ENCODE results near the gene ORM2. TPM values are rescaled to one million over a fixed set of nuclear protein-coding genes. Genes with fewer than 3 reads are reported as not detected.

The ORM2 gene
- total and polyA plus RNA-seq, 7 experiments from 2014 or later, result not detected

DNA sequence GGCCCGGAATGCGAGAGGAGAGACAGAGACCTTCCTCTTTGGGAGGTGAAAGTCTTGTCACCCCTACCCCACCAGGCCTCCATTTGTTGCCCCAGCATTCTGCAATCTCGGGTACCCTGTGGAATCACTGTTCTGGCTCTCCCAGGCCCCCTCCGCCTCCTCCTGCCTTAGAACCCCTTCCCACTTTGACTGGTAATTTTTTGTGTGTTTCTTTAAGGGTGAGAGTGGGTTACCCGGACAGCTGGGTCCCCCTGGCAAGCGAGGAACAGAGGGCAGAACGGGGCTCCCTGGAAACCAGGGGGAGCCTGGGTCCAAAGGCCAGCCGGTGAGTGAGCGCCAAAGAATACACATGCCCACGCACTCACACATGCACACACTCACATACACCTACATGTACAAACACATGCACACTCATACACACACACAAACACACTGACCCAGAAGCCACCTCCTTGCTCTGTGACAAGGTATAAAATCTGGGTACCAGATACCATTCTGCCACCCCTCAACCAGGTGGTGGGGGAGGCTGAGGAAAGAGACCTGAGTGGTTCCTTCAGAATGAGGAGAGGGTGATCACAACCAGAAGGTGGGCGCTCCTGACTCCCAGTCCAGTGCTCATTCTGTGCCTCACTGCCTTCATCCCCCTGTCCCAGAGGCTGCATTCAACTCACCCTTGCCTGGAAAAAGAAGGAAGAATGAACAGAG is 37.6 kb upstream of the ORM2 start:
- Mint-ChIP-seq H3K4me3 (no peak overlapping the region), H3K27me3 (peaks cover 2 to 10% (median 5%) of the 10 kb centered on the region in 5 donors), H3K4me1 (peaks cover 0 to 5% (median 0%) of the 10 kb centered on the region in 7 donors), H3K9me3 (peaks cover 0 to 37% (median 10%) of the 10 kb centered on the region in 11 donors), H3K27ac (no peak overlapping the region), H3K36me3 (peaks cover 3 to 14% (median 9%) of the 10 kb centered on the region in 5 donors)
- Histone ChIP-seq H3K27me3 (ENCODE audit: control insufficient read depth in 2 of 2, insufficient read depth in 2 of 2, low read length in 2 of 2) (no peaks in the 10 kb centered on the region), H3K36me3 (ENCODE audit: control insufficient read depth in 2 of 3, insufficient read depth in 3 of 3, low read length in 3 of 3) (no peaks in the 10 kb centered on the region), H3K27ac (ENCODE audit: low read depth, low read length) (no peak overlapping the region), H3K4me1 (ENCODE audit: control insufficient read depth in 2 of 2, insufficient read depth in 2 of 2, low read length in 2 of 2) (no peaks in the 10 kb centered on the region), H3K9me3 (ENCODE audit: control insufficient read depth in 2 of 3, low read length in 3 of 3) (peaks cover 0 to 4% (median 0%) of the 10 kb centered on the region in 3 experiments), H3K4me3 (ENCODE audit: low read length) (no peak overlapping the region)
- DNase-seq, result no peak
- POLR2A ChIA-PET, result no interaction called here
- CTCF ChIA-PET, result interaction anchor here (1.9 to 2.6 kb wide), 3 partner anchors 137 to 210 kb away, joined by 5 to 22 read pairs (median 6); no protein-coding TSS in a partner anchor
- no peak for ATAC-seq
- intact Hi-C loops (cut with micrococcal nuclease), result loop anchor here (1.0 kb wide), 3 partner anchors 137 to 210 kb away; partner anchors contain the start of gene COL27A1 (in 2 of the 2)

- ATAC-seq (no peak), DNase-seq (no peak)
- H3K27me3 ChIP-seq (ENCODE audit: control insufficient read depth in 2 of 2, insufficient read depth in 2 of 2, low read length in 2 of 2), result no peaks in the 10 kb centered on the region
- peaks cover 3 to 14% (median 9%) of the 10 kb centered on the region in 5 donors for H3K36me3 Mint-ChIP-seq
- intact Hi-C loops (cut with micrococcal nuclease), result no loop called here
- ChIA-PET CTCF (no interaction called here), POLR2A (no interaction called here)
- H3K27ac ChIP-seq (ENCODE audit: low read depth, low read length), result no peak overlapping the region
- peaks cover 5 to 10% (median 7%) of the 10 kb centered on the region in 5 donors for H3K27me3 Mint-ChIP-seq
- H3K4me3 ChIP-seq (ENCODE audit: low read length), result no peak overlapping the region
- H3K4me3 Mint-ChIP-seq, result no peak overlapping the region
- no peaks in the 10 kb centered on the region for H3K4me1 ChIP-seq (ENCODE audit: control insufficient read depth in 2 of 2, insufficient read depth in 2 of 2, low read length in 2 of 2)
- H3K9me3 Mint-ChIP-seq, result peaks cover 0 to 38% (median 10%) of the 10 kb centered on the region in 11 donors
- peaks cover 0 to 4% (median 0%) of the 10 kb centered on the region in 3 experiments for H3K9me3 ChIP-seq (ENCODE audit: control insufficient read depth in 2 of 3, low read length in 3 of 3)
- no peak overlapping the region for H3K27ac Mint-ChIP-seq
- H3K36me3 ChIP-seq (ENCODE audit: control insufficient read depth in 2 of 3, insufficient read depth in 3 of 3, low read length in 3 of 3), result no peaks in the 10 kb centered on the region
- H3K4me1 Mint-ChIP-seq, result peaks cover 0 to 5% (median 0%) of the 10 kb centered on the region in 7 donors
Observed at GRCh38 chr9:114294664-114295063, 35.0 kb upstream of the ORM2 start.

- Mint-ChIP-seq H3K36me3 (peaks cover 3 to 14% (median 9%) of the 10 kb centered on the region in 5 donors), H3K4me3 (no peak overlapping the region), H3K9me3 (peaks cover 0 to 38% (median 10%) of the 10 kb centered on the region in 11 donors), H3K27me3 (peaks cover 0 to 7% (median 4%) of the 10 kb centered on the region in 5 donors), H3K27ac (no peak overlapping the region), H3K4me1 (no peaks in the 10 kb centered on the region)
- Histone ChIP-seq H3K36me3 (ENCODE audit: control insufficient read depth in 2 of 3, insufficient read depth in 3 of 3, low read length in 3 of 3) (no peaks in the 10 kb centered on the region), H3K27me3 (ENCODE audit: control insufficient read depth in 2 of 2, insufficient read depth in 2 of 2, low read length in 2 of 2) (no peaks in the 10 kb centered on the region), H3K9me3 (ENCODE audit: control insufficient read depth in 2 of 3, low read length in 3 of 3) (peaks cover 0 to 4% (median 0%) of the 10 kb centered on the region in 3 experiments), H3K4me1 (ENCODE audit: control insufficient read depth in 2 of 2, insufficient read depth in 2 of 2, low read length in 2 of 2) (no peaks in the 10 kb centered on the region), H3K27ac (ENCODE audit: low read depth, low read length) (no peak overlapping the region), H3K4me3 (ENCODE audit: low read length) (no peak overlapping the region)
- POLR2A ChIA-PET, result no interaction called here
- intact Hi-C loops (cut with micrococcal nuclease), result no loop called here
- no peak for DNase-seq
- CTCF ChIA-PET, result no interaction called here
- ATAC-seq, result no peak
Observed at GRCh38 chr9:114296338-114296737, 33.3 kb upstream of the ORM2 start.

- Histone ChIP-seq H3K4me3 (ENCODE audit: low read length) (no peak overlapping the region), H3K27ac (ENCODE audit: low read depth, low read length) (no peak overlapping the region), H3K4me1 (ENCODE audit: control insufficient read depth in 2 of 2, insufficient read depth in 2 of 2, low read length in 2 of 2) (no peaks in the 10 kb centered on the region), H3K27me3 (ENCODE audit: control insufficient read depth in 2 of 2, insufficient read depth in 2 of 2, low read length in 2 of 2) (no peaks in the 10 kb centered on the region), H3K9me3 (ENCODE audit: control insufficient read depth in 2 of 3, low read length in 3 of 3) (peaks cover 0 to 3% (median 0%) of the 10 kb centered on the region in 3 experiments), H3K36me3 (ENCODE audit: control insufficient read depth in 2 of 3, insufficient read depth in 3 of 3, low read length in 3 of 3) (no peaks in the 10 kb centered on the region)
- Mint-ChIP-seq H3K27me3 (peaks cover 0 to 5% (median 3%) of the 10 kb centered on the region in 5 donors), H3K4me3 (no peak overlapping the region), H3K36me3 (peaks cover 2 to 11% (median 8%) of the 10 kb centered on the region in 5 donors), H3K4me1 (peaks cover 0 to 4% (median 0%) of the 10 kb centered on the region in 7 donors), H3K9me3 (peaks cover 0 to 26% (median 9%) of the 10 kb centered on the region in 11 donors), H3K27ac (no peak overlapping the region)
- ATAC-seq (no peak), DNase-seq (peak in 1 of 9 donors; percentile 7)
- CTCF ChIA-PET, result no interaction called here
- POLR2A ChIA-PET, result no interaction called here
- intact Hi-C loops (cut with micrococcal nuclease), result no loop called here
Observed at GRCh38 chr9:114299286-114300152, 30.1 kb upstream of the ORM2 start.

GRCh38 chr9:114300153-114300845 is 29.4 kb upstream of the ORM2 start:
- Mint-ChIP-seq H3K27ac (no peak overlapping the region), H3K9me3 (peaks cover 0 to 18% (median 3%) of the 10 kb centered on the region in 11 donors), H3K4me1 (peaks cover 0 to 6% (median 0%) of the 10 kb centered on the region in 7 donors), H3K4me3 (no peak overlapping the region), H3K36me3 (peaks cover 0 to 7% (median 0%) of the 10 kb centered on the region in 5 donors), H3K27me3 (peaks cover 0 to 5% (median 3%) of the 10 kb centered on the region in 5 donors)
- Histone ChIP-seq H3K9me3 (ENCODE audit: control insufficient read depth in 2 of 3, low read length in 3 of 3) (no peaks in the 10 kb centered on the region), H3K36me3 (ENCODE audit: control insufficient read depth in 2 of 3, insufficient read depth in 3 of 3, low read length in 3 of 3) (no peaks in the 10 kb centered on the region), H3K4me3 (ENCODE audit: low read length) (no peak overlapping the region), H3K4me1 (ENCODE audit: control insufficient read depth in 2 of 2, insufficient read depth in 2 of 2, low read length in 2 of 2) (no peaks in the 10 kb centered on the region), H3K27ac (ENCODE audit: low read depth, low read length) (no peak overlapping the region), H3K27me3 (ENCODE audit: control insufficient read depth in 2 of 2, insufficient read depth in 2 of 2, low read length in 2 of 2) (no peaks in the 10 kb centered on the region)
- DNase-seq (peak in 1 of 9 donors; percentile 16), ATAC-seq (no peak)
- intact Hi-C loops (cut with micrococcal nuclease), result no loop called here
- ChIA-PET POLR2A (no interaction called here), CTCF (no interaction called here)

All from naive thymus-derived CD4-positive, alpha-beta T cell (primary cell).